GM11168 (cell line): Measurements from ENCODE around the gene DOK7.

ENCODE experiments used
- in situ Hi-C: fragments of 300-500 bp; cut with MboI; formaldehyde crosslinking; loops from one replicate; pipeline ENCODE4 v1.12.0; 2022; ENCODE audit warnings: low sequenced_read_pairs; ENCODE audit not compliant: unreplicated experiment

Gene DOK7

GRCh38 chr4:3471886-3472285 is 8.8 kb downstream of the DOK7 start:
- in situ Hi-C loops, result no loop called here

DNA sequence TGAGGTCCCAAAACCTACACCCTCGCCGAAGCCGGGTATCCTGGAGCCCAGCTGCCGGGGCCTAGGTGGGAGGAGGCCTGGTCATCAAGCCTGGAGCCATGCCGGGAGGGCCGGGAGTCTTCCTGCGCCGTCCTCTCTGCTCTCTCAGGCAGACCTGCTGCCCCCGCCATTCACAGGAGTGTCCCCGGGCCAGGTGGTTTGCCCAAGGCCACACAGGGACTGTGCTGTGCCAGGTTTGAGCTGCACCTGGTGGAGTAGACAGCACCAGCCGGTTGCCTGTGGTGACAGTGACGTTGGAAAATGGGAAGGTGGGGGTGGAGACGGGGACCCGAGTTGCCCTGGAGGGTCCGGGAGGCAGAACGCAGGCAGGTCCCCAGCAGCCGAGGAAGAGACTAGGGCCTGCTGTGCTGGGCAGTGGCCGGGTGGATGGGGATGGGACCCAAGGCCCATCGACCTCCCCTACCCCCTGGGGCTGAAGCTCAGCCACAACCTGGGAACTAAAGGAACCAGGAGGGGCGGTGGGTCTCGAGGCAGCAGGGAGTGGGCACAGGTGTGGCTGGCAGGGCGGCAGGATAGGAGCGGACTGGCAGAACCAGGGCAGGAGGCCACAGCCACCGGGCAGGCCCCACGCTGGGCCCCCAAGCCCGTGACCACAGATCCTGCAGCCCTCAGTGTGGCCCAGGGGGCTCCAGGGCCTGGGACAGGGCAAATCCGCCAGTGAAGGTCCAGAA is 9.5 kb downstream of the DOK7 start:
- in situ Hi-C loops, result no loop called here

DNA sequence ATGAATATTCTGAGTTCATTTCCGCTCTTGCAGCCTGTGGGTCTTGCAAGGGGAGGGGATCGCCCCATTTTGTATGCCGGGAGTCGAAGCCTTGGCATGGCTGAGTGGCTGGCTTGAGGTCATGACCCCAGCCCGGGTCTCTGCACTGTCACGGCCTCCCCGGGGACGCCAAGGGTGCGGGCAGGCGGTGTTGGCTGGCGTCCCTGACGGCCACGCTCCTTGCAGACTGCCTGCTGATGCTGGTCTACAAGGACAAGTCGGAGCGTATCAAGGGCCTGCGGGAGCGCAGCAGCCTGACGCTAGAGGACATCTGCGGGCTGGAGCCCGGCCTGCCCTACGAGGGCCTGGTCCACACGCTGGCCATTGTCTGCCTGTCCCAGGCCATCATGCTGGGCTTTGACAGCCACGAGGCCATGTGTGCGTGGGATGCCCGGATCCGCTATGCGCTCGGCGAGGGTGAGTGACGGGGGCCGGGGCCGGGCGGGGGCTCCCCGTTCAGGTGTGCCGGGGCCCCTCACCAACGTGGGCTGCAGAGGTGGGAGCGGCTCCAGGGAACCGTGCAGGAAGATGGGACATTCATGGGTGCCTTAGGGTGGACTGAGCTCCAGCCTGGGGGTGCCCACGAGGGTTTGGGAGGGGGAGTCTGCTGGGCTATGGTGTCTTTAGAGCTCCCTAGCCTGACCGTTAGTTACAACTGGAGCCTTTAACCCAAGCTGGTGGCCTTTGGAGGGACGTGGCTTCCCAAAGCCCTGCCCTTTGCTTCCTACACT is 10.3 kb downstream of the DOK7 start:
- in situ Hi-C loops, result no loop called here

DNA sequence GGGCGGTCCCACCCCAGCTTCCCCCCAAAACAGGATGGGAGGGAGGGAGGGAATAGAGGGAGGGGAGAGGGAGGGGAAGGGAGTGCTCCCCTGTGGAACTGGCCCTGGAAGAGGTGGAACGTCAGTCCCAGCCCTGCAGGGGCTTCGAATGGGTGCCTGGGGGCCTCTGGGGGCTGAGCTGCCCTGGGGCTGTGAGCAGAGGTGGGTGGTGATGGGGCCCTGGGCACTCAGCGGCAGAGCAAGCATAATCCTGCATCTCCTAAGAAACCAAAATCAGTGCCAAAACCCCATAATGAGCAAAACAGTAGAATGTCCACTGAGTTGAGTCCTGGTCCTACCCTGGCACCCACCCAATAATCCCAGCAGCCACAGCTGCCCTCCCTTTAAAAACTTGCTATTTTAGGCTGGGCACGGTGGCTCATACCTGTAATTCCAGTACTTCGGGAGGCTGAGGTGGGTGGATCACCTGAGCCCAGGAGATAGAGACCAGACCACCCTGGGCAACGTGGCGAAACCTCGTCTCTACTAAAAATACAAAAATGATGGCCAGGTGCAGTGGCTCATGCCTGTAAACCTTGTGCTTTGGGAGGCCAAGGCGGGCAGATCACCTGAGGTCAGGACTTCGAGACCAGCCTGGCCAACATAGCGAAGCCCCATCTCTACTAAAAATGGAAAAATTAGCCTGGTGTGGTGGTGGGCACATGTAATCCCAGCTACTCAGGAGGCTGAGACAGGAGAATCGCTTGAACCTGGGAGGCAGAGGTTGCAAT is 11.1 kb downstream of the DOK7 start:
- in situ Hi-C loops, result no loop called here

DNA sequence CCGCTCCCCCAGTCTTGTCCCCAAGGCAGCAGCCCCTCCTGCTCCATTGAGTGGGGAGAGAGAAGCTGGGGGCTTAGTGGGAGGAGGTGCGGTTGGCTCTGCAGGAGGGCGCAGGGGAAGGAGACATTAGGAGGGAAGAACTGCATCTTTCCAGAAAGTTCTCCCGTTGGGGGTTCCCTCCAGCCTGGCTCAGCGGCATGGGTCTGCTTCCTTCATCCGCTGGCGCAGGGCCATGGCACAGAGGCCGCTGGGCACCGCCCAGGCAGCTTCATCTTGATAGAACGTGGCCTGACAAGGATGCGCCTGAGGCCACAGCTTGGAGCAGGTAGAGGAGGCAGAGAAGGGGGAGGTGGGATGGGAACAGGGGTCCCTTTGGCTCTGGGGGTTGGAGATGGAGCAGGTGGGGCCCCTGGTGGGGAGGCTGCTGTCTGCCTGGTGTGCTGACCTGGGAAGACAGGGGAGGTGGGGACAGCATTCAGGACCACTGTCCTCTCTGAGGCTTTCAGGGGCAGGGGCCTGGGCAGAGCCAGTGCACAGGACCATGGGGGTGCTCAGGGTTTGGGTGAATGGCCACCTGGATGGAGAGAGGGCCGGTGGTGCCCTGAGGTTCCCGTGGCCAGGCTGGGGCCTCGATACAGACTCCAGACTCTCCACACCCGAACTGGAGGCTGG is 12.1 kb downstream of the DOK7 start:
- in situ Hi-C loops, result no loop called here

DNA sequence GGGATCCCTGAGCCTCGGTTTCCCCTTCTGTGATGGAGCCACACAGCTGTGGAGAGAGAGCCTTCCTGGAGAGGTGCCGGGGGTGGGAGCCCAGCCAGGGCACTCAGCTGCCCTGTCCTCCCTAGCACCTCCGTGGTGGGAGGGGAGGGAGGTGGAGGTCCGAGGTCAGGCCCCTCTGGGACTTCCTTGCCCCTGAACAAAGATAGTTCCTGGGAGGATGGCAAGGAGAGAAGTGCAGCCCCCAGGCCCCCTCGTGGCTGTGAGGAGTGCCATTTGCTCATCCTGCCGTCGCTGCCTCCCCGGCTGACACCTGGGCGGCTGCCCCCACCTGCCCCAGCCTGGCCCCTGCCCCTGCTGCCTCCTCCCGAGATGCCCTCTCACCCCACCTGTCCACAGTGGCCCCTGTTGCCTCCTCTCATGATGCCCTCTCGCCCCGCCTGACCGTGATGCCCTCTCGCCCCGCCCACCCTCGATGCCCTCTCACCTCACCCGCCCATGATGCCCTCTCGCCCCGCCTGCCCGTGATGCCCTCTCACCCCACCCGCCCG is 12.7 kb downstream of the DOK7 start:
- in situ Hi-C loops, result no loop called here

GRCh38 chr4:3476341-3476747 is 13.2 kb downstream of the DOK7 start:
- in situ Hi-C loops, result no loop called here

DNA sequence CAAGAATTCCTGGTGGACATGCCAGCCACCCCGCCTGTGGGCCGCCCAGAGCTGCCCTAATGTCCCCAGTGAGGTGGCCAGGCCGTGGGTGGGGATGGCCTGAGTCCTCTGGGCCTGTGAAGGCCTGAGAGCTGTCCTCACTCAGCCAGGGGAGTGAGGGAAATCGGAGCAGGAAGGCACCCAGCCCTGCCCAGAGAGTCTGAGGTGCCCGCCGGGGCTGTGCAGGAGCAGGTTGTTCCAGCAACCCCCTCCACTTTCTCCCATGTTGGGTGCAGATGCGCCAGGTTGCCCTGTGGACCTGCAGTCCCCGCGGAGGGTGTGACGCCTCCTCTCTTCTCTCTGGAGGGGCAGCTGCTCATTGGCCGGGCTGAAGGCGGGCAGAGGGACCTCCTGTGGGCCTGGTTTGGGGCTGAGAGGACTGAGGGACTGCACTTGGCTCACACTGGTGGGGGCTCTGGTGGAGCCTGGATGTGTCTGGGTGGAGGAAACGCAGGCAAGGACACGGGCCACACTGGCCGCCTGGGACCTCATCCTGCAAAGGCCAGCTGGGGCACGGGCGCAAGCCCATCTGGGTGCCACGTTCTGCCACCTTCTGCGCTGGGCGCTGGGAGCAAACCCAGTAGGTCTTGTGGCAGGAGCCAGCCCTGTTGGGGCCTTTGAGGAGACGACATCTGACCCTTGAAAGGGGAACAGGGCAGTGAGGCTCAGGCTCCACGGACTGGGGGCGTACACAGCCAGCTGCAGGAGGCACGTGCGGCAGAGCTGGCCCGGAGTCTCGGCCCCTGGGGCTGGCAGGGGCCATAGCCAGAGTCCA is 14.0 kb downstream of the DOK7 start:
- in situ Hi-C loops, result no loop called here

DNA sequence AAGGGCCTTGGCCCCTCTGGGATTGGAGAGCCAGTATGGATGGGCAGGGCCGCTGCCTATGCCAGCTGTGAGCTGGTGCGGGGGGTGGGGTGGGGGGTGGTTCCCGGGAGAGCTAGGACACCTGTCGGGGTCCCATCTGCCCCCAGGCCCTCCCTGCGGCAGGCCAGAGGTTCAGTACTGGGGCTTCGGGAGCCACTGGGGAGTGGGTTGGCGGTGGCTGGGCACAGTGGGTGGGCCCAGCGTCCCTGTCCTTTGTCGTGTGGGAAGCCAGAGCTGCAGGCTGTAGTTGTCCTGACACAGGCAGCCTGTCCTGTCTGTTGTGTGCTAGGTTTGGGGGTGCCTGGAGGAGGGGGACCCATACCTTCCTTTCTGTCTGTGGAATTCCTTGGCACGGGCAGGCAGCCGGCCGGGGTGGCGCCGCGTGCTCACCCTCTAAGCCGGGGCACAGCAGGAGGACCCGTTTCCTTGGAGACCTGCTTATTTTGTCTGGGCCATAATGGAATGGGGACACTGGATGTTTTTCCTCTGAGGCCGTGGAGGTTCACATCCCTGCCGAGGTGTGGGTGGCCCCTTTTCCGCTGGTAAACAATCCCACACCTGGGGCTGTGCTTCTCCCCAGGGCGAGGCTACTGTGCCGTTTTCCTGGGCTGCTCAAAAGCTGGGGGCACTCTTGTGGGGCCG is 14.8 kb downstream of the DOK7 start:
- in situ Hi-C loops, result no loop called here

- in situ Hi-C loops, result no loop called here
These were observed 15.6 kb downstream of the DOK7 start for GRCh38 chr4:3478446-3479357.

DNA sequence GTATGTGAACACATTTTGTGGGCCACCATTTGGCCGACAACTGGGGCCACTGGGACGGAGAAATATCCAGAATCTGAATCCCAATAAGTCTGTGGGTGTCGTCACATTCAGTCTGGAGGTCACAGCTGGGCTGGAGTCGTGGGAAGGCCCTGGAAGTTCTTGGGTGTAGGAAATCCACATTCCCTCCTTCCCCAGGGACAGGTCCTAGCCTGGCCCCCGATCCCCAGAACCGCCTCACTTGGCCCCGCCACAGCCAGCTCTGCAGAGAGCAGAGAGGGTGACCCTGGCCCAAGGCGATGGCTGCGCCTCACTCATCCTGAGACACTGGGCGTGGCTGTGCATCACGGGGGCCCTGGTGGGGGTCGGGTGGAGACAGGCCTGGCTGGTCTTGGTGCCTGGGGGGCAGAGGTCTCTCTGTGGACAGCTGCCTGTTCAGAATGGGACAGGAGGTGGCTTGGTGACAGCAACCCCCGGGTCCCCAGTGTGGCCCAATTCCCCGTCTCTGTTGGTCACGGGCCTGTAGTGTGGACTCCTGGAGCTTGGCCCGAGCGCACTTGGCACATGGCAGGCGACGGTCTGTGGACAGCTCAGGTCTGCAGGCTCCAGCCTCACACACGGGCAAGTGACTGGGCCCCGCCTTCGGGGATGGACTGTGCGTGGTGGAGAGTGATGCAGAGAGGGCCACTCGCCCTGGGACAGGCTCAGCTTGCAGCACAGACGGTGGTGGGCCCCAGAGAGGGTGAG is 16.4 kb downstream of the DOK7 start:
- in situ Hi-C loops, result no loop called here

DNA sequence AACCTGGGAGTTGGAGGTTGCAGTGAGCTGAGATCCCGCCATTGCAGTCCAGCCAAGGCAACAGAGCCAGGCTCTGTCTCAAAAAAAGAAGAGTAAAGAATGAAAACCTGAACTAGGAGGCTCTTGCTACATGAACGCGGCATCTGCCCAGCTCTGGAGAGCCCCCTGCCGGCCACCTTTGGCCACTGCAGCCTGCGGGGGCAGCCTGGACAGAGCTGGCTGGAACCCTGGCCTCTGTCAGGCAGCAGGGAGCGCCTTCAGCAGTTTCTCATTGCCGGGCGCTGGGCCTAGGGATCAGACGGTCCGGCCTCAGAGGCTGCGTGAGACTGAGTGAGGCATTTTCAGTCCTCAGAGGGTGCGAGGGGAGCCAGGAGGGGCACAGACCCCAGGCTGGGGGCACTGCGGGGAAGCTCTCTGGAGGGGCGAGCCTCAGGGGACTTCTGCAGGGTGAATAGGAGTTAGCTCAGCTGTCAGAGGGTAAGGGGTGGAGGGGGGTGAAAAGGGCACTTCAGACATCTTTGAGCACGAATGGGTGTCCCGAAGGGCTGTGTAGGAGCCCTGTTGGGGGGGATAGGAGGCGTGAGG is 17.5 kb downstream of the DOK7 start:
- in situ Hi-C loops, result no loop called here

DNA sequence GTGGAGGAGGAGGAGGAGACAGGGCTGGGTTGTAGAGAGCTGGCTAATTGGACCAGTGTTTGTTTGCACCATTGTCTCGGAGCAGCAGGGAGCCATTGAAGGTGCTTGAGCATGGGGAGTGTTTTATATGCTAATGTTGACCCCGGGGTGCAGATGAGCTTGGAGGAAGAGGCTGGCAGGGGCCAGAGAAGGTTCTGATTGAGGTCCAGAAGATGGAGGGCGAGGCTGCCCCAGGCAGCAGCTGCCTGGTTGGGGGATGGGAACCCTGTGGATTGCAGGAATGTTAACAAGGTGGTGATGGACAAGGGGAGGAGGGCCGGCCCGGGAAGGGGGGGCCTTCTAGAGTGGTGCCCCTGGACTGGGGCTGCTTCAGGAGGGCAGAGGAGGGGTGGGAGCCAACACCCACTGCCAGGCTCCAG is 18.0 kb downstream of the DOK7 start:
- in situ Hi-C loops, result no loop called here

DNA sequence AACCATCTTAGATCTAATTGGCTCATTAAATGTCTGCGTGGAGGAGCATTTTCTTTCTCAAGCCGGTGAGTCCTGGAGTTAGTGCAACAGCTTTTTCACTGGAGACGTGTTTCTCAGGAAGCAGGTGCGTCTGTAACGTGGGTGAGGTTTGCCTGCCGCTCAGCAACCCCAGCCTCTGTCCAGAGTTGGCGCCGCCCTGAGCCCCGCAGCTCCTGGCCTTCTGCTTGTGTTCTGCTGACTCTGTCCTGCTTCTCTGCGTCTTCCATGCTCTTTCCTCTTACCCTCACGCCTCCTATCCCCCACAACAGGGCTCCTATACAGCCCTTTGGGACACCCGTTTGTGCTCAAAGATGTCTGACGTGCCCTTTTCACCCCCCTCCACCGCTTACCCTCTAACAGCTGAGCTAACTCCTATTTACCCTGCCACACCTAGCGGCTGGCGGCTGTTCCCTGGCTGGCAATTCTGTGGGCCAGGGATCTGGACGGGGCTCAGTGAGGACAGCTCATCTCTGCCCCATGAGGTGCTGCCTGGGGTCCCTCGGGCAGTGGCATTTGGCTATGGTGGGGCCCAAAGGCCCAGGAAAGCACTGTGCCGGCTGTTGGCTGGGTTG is 18.8 kb downstream of the DOK7 start:
- in situ Hi-C loops, result no loop called here

DNA sequence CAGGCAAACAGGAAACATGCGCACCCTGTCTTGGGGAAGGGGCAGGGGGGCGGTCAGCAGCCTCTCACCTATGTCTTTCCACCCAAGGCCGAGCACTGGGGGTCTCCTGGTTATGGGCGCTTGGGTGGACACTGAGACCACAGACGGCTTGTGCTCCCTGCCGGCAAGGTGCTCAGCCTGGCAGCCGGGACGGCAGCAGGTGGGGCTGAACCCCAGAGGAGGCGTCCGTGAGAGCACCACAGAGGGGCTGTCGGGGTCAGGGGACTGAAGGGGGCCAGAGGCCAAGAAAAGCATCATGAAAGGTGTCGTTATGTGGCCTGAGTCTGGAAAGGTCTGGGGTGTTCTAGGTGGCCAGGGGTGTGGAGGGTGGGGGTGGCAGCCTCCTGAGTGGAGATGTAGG is 19.6 kb downstream of the DOK7 start:
- in situ Hi-C loops, result no loop called here

GRCh38 chr4:3483471-3483921 is 20.4 kb downstream of the DOK7 start:
- in situ Hi-C loops, result no loop called here
